AG10803 (cell line): ENCODE data around the gene MARCO.

Experiments used
- DNase-seq: peaks from one replicate; pipeline ENCODE4 v3.0.0; 2010; ENCODE audit warnings: low read depth
- H3K4me3 ChIP-seq: 2 replicates; pipeline ENCODE4 v1.5.1; 2011; ENCODE audit warnings: mild to moderate bottlenecking, low read length, control low read depth
- CTCF ChIP-seq: conservative IDR thresholded peaks from 2 replicates; pipeline ENCODE4 v1.5.1; 2011; ENCODE audit warnings: mild to moderate bottlenecking, low read length, control low read depth, inconsistent platforms

MARCO gene

GRCh38 chr2:119011910-119012209, 69.9 kb downstream of the MARCO start:
- no peak overlapping the region for H3K4me3 ChIP-seq
- no peak for TF ChIP-seq CTCF
- DNase-seq, result no peak

GRCh38 chr2:119012345-119013301, 70.6 kb downstream of the MARCO start:
- no peak overlapping the region for H3K4me3 ChIP-seq
- DNase-seq, result no peak
- TF ChIP-seq CTCF, result no peak

GRCh38 chr2:119013671-119014070, 71.7 kb downstream of the MARCO start:
- no peak overlapping the region for H3K4me3 ChIP-seq
- DNase-seq, result no peak
- no peak for TF ChIP-seq CTCF

- H3K4me3 ChIP-seq, result no peak overlapping the region
- DNase-seq, result no peak
- no peak for TF ChIP-seq CTCF
These were observed 73.9 kb downstream of the MARCO start for GRCh38 chr2:119015845-119016244.

- no peak overlapping the region for H3K4me3 ChIP-seq
- TF ChIP-seq CTCF, result no peak
- no peak for DNase-seq
These were observed 77.5 kb downstream of the MARCO start for GRCh38 chr2:119019521-119019920.

GRCh38 chr2:119022678-119023077, 80.7 kb downstream of the MARCO start:
- H3K4me3 ChIP-seq, result no peak overlapping the region
- no peak for TF ChIP-seq CTCF
- DNase-seq, result no peak

GRCh38 chr2:119023534-119023933, 81.5 kb downstream of the MARCO start:
- no peak for DNase-seq
- no peak overlapping the region for H3K4me3 ChIP-seq
- no peak for TF ChIP-seq CTCF
